ENCODE data around the gene TEKT5. TPM values are rescaled to one million over a fixed set of nuclear protein-coding genes. Genes with fewer than 3 reads are reported as not detected.

The TEKT5 gene
- total and polyA plus RNA-seq, 2 donors from 2014 or later = 0.57 TPM; not detected in 1

GRCh38 chr16:10590342-10590741, 104.4 kb downstream of the TEKT5 start:
- H3K4me1 ChIP-seq (ENCODE audit: control insufficient read depth in 2 of 3, insufficient read depth in 2 of 3, low read depth in 1 of 3, low read length in 3 of 3) = no peaks in the 10 kb centered on the region
- no peak overlapping the region for H3K9ac ChIP-seq (ENCODE audit: low read length in 3 of 3)
- H3K27ac ChIP-seq (ENCODE audit: low read depth in 2 of 2, low read length in 2 of 2) = no peak overlapping the region
- no peaks in the 10 kb centered on the region for H3K36me3 ChIP-seq (ENCODE audit: control insufficient read depth in 2 of 3, insufficient read depth in 3 of 3, low read length in 3 of 3)
- DNase-seq (no peak), FAIRE-seq (no peak)
- no peaks in the 10 kb centered on the region for H3K9me3 ChIP-seq (ENCODE audit: control insufficient read depth in 2 of 3, insufficient read depth in 1 of 3, low read length in 3 of 3)
- intact Hi-C loops (cut with DNase I) = no loop called here
- TF ChIP-seq CTCF (IDR thresholded peaks at IDR 0.05; ENCODE audit: borderline replicate concordance, extremely low read depth, insufficient read depth) = no peak
- H3K4me3 ChIP-seq (ENCODE audit: low read length in 3 of 3) = no peak overlapping the region
- H3K27me3 ChIP-seq (ENCODE audit: control insufficient read depth, insufficient read depth, low read length) = no peaks in the 10 kb centered on the region

- no peak overlapping the region for H3K27ac ChIP-seq (ENCODE audit: low read depth in 2 of 2, low read length in 2 of 2)
- intact Hi-C loops (cut with DNase I) = no loop called here
- H3K27me3 ChIP-seq (ENCODE audit: control insufficient read depth, insufficient read depth, low read length) = no peaks in the 10 kb centered on the region
- no peak for TF ChIP-seq CTCF (IDR thresholded peaks at IDR 0.05; ENCODE audit: borderline replicate concordance, extremely low read depth, insufficient read depth)
- FAIRE-seq = no peak
- H3K4me1 ChIP-seq (ENCODE audit: control insufficient read depth in 2 of 3, insufficient read depth in 2 of 3, low read depth in 1 of 3, low read length in 3 of 3) = no peaks in the 10 kb centered on the region
- no peaks in the 10 kb centered on the region for H3K36me3 ChIP-seq (ENCODE audit: control insufficient read depth in 2 of 3, insufficient read depth in 3 of 3, low read length in 3 of 3)
- H3K9me3 ChIP-seq (ENCODE audit: control insufficient read depth in 2 of 3, insufficient read depth in 1 of 3, low read length in 3 of 3) = no peaks in the 10 kb centered on the region
- no peak for DNase-seq
- H3K4me3 ChIP-seq (ENCODE audit: low read length in 3 of 3) = no peak overlapping the region
- H3K9ac ChIP-seq (ENCODE audit: low read length in 3 of 3) = no peak overlapping the region
Observed at GRCh38 chr16:10589109-10589508, 105.6 kb downstream of the TEKT5 start.

- no peak overlapping the region for H3K9ac ChIP-seq (ENCODE audit: low read length in 3 of 3)
- intact Hi-C loops (cut with DNase I) = no loop called here
- H3K9me3 ChIP-seq (ENCODE audit: control insufficient read depth in 2 of 3, insufficient read depth in 1 of 3, low read length in 3 of 3) = no peaks in the 10 kb centered on the region
- DNase-seq (no peak), FAIRE-seq (no peak)
- no peaks in the 10 kb centered on the region for H3K36me3 ChIP-seq (ENCODE audit: control insufficient read depth in 2 of 3, insufficient read depth in 3 of 3, low read length in 3 of 3)
- H3K27ac ChIP-seq (ENCODE audit: low read depth in 2 of 2, low read length in 2 of 2) = no peak overlapping the region
- TF ChIP-seq CTCF (IDR thresholded peaks at IDR 0.05; ENCODE audit: borderline replicate concordance, extremely low read depth, insufficient read depth) = no peak
- H3K4me3 ChIP-seq (ENCODE audit: low read length in 3 of 3) = no peak overlapping the region
- no peaks in the 10 kb centered on the region for H3K4me1 ChIP-seq (ENCODE audit: control insufficient read depth in 2 of 3, insufficient read depth in 2 of 3, low read depth in 1 of 3, low read length in 3 of 3)
- H3K27me3 ChIP-seq (ENCODE audit: control insufficient read depth, insufficient read depth, low read length) = no peaks in the 10 kb centered on the region
Observed at GRCh38 chr16:10587622-10588021, 107.1 kb downstream of the TEKT5 start.

- Histone ChIP-seq H3K4me3 (ENCODE audit: low read length in 3 of 3) (no peak overlapping the region), H3K4me1 (ENCODE audit: control insufficient read depth in 2 of 3, insufficient read depth in 2 of 3, low read depth in 1 of 3, low read length in 3 of 3) (peaks cover 0 to 6% (median 0%) of the 10 kb centered on the region in 3 donors), H3K9ac (ENCODE audit: low read length in 3 of 3) (no peak overlapping the region), H3K27me3 (ENCODE audit: control insufficient read depth, insufficient read depth, low read length) (no peaks in the 10 kb centered on the region), H3K36me3 (ENCODE audit: control insufficient read depth in 2 of 3, insufficient read depth in 3 of 3, low read length in 3 of 3) (no peaks in the 10 kb centered on the region), H3K27ac (ENCODE audit: low read depth in 2 of 2, low read length in 2 of 2) (no peak overlapping the region), H3K9me3 (ENCODE audit: control insufficient read depth in 2 of 3, insufficient read depth in 1 of 3, low read length in 3 of 3) (no peaks in the 10 kb centered on the region)
- FAIRE-seq (no peak), DNase-seq (no peak)
- intact Hi-C loops (cut with DNase I) = no loop called here
- TF ChIP-seq CTCF (IDR thresholded peaks at IDR 0.05; ENCODE audit: borderline replicate concordance, extremely low read depth, insufficient read depth) = no peak
Observed at GRCh38 chr16:10584981-10585438, 109.7 kb downstream of the TEKT5 start.

All from kidney (tissue), 14 donors.